Osteoblast (primary cell): ENCODE data around the gene RPL18. TPM values are rescaled to one million over a fixed set of nuclear protein-coding genes. Genes with fewer than 3 reads are reported as not detected.

Source experiments
- DNase-seq: peaks from one replicate; pipeline ENCODE4 v3.0.0; 2011; ENCODE audit warnings: low spot score, mixed read lengths; ENCODE audit not compliant: insufficient read length; ENCODE audit errors: missing footprints
- H2AFZ ChIP-seq: 2 replicates; pipeline ENCODE4 v1.6.0; 2011; ENCODE audit warnings: mild to moderate bottlenecking, low read length
- H3K27ac ChIP-seq: 2 replicates; pipeline ENCODE4 v1.5.1; 2011; ENCODE audit warnings: mild to moderate bottlenecking, low read depth, low read length, moderate library complexity
- H3K27me3 ChIP-seq: 2 replicates; pipeline ENCODE4 v1.6.0; 2012; ENCODE audit warnings: mild to moderate bottlenecking, control low read depth, inconsistent platforms, low read length, moderate library complexity; ENCODE audit not compliant: insufficient read depth
- H3K36me3 ChIP-seq: 2 replicates; pipeline ENCODE4 v1.5.1; 2011; ENCODE audit warnings: mild to moderate bottlenecking, low read length, control low read depth, moderate library complexity; ENCODE audit not compliant: insufficient read depth
- H3K4me1 ChIP-seq: 2 replicates; pipeline ENCODE4 v1.5.1; 2011; ENCODE audit warnings: mild to moderate bottlenecking, low read length, control low read depth, moderate library complexity; ENCODE audit not compliant: insufficient read depth
- H3K4me2 ChIP-seq: 2 replicates; pipeline ENCODE4 v1.6.0; 2011; ENCODE audit warnings: mild to moderate bottlenecking, low read length; ENCODE audit not compliant: insufficient read depth
- H3K4me3 ChIP-seq: fragments of 200-600 bp; sonication (generic); 3 replicates; pipeline ENCODE4 v1.5.1; 2012; ENCODE audit warnings: mild to moderate bottlenecking, low read length, inconsistent platforms; ENCODE audit not compliant: insufficient read depth
- H3K79me2 ChIP-seq: 2 replicates; pipeline ENCODE4 v1.6.0; 2012; ENCODE audit warnings: mild to moderate bottlenecking, low read length, control low read depth, inconsistent platforms; ENCODE audit not compliant: insufficient read depth
- H3K9me3 ChIP-seq: 2 replicates; pipeline ENCODE4 v1.5.1; 2011; ENCODE audit warnings: low read depth, low read length, control low read depth
- H4K20me1 ChIP-seq: 2 replicates; pipeline ENCODE4 v1.6.0; 2012; ENCODE audit warnings: mild to moderate bottlenecking, low read length, control low read depth; ENCODE audit not compliant: insufficient read depth
- CTCF ChIP-seq: IDR thresholded peaks from 2 replicates; pipeline ENCODE4 v1.5.1; 2011; ENCODE audit warnings: mild to moderate bottlenecking, low read depth, low read length, moderate library complexity; ENCODE audit errors: extremely low read depth
- total RNA-seq: library from RNA; depleted of rRNA; stranded (reverse); fragments of >200 nt; gene quantifications from 2 replicates; pipeline ENCODE4 v1.2.3, GENCODE V29; 2012

RPL18 gene
- total RNA-seq, 1 donor, result 1,357 TPM

GRCh38 chr19:48614436-48615230 is 4.3 kb downstream of the RPL18 start, which contains the start of gene FAM83E:
FAM83E (minus strand) TSS chr19:48615076; CDS start chr19:48613372, 1,704 bp downstream.
- no peaks in the 10 kb centered on the region for H3K27me3 ChIP-seq
- no peak for TF ChIP-seq CTCF
- no peak within 1 kb of the TSS for H2AFZ ChIP-seq
- H3K79me2 ChIP-seq, result peaks cover 39% of the 10 kb centered on the region
- peak; percentile 92 for DNase-seq
- no peak within 1 kb of the TSS for H3K4me3 ChIP-seq
- peaks cover 32% of the 10 kb centered on the region for H3K36me3 ChIP-seq
- peaks cover 41% of the 10 kb centered on the region for H4K20me1 ChIP-seq
- H3K4me2 ChIP-seq, result no peak within 1 kb of the TSS
- H3K9me3 ChIP-seq, result no peaks in the 10 kb centered on the region
- H3K4me1 ChIP-seq, result peaks cover 16% of the 10 kb centered on the region
- no peak within 1 kb of the TSS for H3K27ac ChIP-seq

- H2AFZ ChIP-seq, result no peak overlapping the region
- H3K36me3 ChIP-seq, result peaks cover 32% of the 10 kb centered on the region
These were observed 5.0 kb downstream of the RPL18 start for GRCh38 chr19:48613852-48614435.

GRCh38 chr19:48613024-48613851 is 5.7 kb downstream of the RPL18 start:
- no peak overlapping the region for H3K4me3 ChIP-seq
- no peak overlapping the region for H3K4me2 ChIP-seq
- H2AFZ ChIP-seq, result no peak overlapping the region
- DNase-seq, result peak; percentile 77
- H3K79me2 ChIP-seq, result peaks cover 29% of the 10 kb centered on the region
- no peak for TF ChIP-seq CTCF
- H3K36me3 ChIP-seq, result peaks cover 32% of the 10 kb centered on the region
- H3K4me1 ChIP-seq, result peaks cover 15% of the 10 kb centered on the region
- H3K9me3 ChIP-seq, result no peaks in the 10 kb centered on the region
- H3K27ac ChIP-seq, result no peak overlapping the region
- H3K27me3 ChIP-seq, result no peaks in the 10 kb centered on the region
- H4K20me1 ChIP-seq, result peaks cover 34% of the 10 kb centered on the region

More at GRCh38 chr19:48613852-48614435, 5.0 kb downstream of the RPL18 start:
- peaks cover 41% of the 10 kb centered on the region for H4K20me1 ChIP-seq
- no peak for DNase-seq
- no peak overlapping the region for H3K4me3 ChIP-seq
- no peaks in the 10 kb centered on the region for H3K27me3 ChIP-seq
- peaks cover 15% of the 10 kb centered on the region for H3K4me1 ChIP-seq
- TF ChIP-seq CTCF, result no peak
- H3K27ac ChIP-seq, result no peak overlapping the region
- H3K4me2 ChIP-seq, result no peak overlapping the region
- H3K79me2 ChIP-seq, result peaks cover 36% of the 10 kb centered on the region
- H3K9me3 ChIP-seq, result no peaks in the 10 kb centered on the region
